NCI-H345 treated with DMSO at 0.1 percent for 48 hours (cell line): ENCODE results near the gene CDH23.
A peak's percentile ranks its signal among the peaks of the same experiment; 100 is the strongest.

Experiments
- DNase-seq: peaks from one replicate; lab custom pipeline; 2025; ENCODE audit not compliant: unreplicated experiment; lab: John Stamatoyannopoulos, UW

The CDH23 gene

DNA sequence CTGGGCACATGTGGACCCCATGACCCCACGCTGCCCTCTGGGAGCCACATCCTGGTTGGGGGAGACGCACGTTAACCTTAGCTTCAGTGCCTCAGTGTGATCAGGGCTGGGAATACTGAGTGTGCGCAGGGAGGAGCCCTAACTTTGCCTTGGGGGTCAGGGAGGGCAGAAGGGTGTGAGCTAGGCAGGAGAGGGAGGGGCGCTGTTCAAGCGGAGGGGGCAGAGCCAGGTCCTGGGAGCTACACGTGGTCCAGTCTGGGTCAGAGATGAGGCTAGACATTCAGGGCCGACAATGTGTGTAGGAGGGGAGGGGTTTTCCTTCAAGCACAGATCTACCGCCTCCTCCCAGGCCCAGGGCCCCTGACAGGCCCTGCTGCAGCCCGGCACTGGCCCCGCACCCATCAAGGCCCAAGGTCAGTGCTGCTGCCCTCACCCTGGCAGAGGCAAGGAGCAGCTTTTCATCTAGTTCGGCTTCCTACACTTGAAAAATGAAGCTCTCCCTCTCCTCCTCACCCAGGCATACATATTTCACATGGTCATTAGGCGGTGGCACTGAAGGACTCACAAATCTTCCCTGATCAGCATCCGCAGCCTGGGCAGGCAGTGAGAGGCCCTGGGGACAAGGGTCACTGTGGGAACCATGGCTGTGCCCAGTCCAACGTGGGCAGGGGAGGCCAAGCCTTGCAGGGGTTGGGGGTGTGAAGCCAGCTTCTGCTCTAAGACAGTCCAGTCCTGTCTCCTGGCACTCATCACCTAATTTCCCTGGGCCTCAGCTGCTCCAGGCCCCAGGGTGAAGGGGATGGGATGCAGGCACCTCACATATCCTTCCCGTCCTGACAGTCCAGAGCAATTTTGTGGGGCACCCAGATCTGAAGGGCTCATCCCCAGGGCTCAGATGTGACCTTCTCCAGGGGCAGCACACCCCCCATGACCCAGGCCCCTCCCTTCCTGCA is 275.6 kb downstream of the CDH23 start:
- no peak for DNase-seq

DNA sequence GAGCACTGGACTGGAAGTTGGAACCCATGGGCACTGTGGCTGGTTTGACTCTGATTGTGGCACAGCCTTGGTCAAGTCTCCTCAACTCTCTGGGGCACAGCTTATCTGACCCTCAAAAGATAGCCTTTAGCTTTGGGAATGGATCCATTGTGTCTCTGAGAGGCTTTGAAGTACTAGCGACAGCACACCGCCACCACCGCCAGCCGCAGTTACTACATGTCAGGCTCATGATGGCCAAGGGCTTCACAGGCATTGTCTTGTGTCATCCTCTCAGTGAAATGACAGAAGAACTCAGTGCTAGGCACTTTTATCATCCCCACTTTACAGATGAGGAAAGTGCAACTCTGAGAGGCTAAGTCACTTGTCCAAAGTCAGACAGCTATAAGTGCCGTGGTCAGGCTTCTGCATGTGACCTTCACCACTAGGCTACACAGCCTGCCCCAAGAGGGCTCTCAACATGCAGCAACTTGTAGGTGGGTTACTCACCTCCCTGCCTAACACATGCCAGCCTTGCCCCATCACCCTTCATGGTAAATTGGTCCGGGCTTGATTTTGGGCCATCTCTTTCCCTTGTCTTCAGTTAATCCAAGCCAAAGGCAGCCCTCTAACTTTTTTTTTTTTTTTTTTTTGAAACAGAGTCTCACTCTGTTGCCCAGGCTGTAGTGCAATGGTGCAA is 278.7 kb downstream of the CDH23 start:
- no peak for DNase-seq

DNA sequence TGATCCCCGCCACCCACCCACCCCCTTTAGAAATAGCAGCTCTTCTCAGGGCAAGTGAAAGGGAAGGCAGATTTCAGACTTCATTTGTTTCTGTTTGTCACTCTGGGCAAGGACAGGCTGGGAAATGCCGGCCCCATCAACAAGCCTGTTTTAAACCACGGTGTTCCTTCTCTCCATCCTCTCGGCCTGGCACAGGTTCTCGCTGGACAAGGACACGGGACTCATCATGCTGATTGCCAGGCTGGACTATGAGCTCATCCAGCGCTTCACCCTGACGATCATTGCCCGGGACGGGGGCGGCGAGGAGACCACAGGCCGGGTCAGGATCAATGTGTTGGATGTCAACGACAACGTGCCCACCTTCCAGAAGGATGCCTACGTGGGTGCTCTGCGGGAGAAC is 280.5 kb downstream of the CDH23 start:
- no peak for DNase-seq

DNA sequence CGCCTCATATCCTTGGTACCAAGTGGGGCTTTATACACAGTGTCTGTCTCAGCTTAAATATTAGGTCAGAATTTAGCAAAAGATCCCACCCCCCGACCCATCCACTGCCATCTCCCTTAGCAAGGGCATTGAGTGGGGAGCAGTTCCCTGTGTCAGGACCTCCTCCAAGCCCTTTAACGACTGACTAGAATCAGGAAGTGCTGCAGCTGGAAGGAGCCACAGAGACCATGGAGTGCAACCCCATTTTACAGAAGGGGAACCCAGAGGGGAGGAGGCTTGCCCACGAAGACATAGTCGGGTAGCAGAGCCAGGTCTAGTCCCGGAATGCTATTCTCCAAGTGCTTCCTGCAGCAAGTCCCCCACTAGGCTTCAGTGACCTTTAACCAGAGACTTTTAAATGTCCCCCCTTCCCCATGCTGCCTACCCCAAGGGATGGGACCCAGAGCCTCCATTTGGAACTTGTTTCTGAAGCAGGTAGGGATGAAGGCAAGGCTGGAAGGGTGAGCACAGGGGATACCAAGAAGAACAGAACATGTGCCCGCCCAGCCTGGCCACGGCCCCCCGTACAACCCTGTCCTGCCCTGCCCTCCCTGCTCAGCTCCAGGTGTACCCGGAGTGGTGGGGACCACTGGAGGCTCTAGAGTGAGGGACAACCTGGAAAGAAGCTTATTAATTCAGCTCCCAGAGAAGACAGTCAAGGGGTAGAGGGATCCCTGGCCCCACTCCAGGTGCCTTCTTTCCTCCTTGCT is 281.5 kb downstream of the CDH23 start:
- no peak for DNase-seq

DNA sequence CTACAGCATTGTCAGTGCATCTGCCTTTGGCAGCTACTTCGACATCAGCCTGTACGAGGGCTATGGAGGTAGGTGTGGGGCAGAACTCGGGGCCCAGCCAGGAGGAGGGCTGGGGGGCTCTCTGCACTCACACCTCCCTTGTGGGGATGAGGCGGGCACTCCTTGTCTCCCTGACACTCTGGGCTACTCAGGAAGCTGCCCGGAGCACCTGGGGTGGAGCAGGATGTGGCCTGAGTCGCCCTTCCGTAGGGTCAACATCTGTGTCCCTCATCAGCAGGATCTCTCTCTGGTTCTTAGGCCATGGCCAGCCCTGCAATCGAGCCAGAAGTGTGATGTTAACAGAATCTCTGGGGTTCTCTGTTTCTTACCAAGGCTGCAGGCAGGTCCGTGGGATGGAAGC is 282.7 kb downstream of the CDH23 start:
- DNase-seq, result no peak

DNA sequence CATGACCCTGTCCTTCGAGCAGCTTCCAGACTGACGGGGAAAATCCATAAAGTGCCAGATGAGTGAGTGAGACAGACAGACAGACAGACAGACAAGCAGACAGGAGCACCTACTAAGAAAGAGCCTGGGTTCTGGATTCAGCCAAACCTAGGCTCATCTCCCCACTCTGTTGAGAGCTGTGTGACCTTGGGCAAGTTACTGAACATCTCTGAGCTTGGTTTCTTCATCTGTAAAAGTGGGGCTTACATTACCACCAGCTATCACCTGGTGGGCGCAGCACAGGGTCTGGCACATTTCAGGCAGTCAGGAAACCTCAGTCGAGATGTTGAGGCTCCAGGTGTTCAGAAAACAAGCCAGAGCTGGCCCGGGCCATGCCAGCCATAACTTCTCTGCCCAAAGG is 285.3 kb downstream of the CDH23 start:
- DNase-seq, result no peak

DNA sequence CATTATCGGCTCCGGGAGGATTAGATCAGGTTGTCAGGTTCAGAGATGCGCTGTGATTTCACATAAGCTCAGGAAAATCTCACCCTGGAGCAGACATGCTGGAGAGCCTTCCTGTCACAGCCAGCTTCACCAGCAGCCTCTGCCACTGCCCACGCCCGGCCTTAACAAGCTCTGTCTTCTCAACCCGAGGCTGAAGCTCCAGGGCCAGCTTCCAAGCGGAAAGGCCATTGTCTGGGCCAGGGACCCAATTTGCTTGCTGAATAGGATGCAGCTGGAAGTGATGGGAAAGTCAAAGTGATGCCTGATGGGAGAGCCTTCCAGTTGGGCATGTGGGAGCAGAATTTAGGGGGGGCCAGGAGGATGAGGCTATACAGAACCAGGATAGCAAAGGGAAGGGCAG is 286.6 kb downstream of the CDH23 start:
- DNase-seq, result no peak

DNA sequence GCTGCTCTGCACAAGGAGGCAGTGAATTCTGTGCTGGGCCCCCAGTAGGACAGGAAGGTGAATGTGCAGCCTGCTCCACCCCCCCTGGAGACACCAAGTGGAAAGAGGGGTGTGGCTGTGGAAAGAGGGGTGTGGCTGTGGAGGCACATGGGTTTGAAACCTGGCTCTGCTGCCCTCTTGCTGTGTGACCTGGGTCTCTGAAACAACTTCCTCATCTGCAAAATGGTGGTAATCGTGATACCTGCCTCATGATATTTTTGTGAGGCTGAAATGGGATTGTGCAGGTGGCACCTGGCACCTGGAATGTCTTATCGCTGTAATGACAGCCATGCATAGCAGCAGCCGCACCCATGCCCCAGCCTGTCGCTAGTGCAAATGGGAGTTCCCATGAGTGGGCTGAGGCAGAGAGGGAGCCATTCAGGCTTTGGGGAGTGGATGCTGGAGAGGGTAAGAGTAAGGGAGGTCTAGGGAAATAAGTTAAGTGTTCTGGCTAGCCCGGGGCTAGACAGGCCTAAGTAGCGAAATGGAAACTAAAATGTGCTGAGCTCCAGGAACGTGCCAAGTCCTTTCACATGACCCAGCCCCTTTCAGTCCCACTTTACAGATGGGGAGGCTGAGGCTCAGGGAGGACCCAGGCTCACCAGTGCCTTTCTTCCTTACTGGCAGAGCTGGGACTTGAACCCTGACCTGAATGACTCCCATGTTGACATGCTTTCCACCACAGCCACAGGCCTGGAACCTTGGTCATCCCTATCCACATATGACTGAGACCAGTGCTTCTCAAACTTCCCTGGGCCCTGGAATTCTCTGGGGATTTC is 287.8 kb downstream of the CDH23 start:
- no peak for DNase-seq

DNA sequence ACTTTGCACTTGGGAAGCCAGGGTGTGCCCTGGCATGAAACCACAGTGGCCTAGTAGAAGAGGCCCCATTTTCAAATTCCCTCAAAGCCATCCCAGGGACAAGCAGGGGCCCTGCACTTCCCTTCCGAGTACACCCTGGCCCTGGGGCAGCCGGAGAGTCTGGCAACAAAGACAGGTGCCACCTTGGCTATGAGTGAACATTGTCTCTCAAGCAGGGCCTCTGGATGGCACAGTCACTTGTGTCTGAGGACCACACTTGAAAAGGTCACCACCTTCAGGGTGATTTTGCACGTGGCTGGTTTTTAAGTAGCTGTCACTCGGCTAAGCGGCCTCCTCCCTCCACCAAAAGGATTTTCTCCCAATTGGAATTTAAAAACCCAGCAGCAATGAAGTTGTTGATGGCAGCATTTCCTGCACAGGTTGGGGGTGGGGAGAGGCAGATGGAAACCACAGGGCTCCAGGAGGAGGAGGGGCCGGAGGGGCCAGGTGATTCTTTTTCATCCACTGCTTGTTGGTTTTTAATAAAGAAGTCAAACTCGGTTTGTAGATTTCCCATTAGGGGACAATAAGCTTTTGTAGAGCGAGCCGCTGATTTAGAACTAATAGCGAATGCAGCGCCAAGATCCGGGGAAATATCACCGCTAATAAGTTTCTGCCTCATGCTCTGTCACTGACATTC is 289.0 kb downstream of the CDH23 start:
- no peak for DNase-seq

DNA sequence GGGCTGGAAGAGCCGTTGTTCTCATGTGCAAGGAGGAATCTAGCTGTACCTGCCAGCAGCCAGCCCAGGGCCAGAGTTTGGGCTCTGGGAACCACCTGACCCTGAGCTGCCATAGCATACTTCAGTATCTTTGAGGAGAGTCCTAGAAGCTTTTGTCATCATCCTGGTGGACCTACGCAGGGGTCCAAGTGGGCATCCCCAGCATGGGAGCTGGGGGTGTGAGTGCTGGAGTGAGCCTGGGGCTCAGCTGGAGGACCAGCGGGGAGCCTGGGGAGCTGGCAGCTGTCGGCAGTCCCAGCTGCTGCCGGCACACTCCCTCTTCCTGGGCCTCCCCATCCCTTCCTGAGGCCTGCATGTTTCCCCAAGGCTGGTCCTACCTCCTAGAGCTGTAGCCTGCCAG is 290.4 kb downstream of the CDH23 start:
- peak; percentile 40 for DNase-seq

DNA sequence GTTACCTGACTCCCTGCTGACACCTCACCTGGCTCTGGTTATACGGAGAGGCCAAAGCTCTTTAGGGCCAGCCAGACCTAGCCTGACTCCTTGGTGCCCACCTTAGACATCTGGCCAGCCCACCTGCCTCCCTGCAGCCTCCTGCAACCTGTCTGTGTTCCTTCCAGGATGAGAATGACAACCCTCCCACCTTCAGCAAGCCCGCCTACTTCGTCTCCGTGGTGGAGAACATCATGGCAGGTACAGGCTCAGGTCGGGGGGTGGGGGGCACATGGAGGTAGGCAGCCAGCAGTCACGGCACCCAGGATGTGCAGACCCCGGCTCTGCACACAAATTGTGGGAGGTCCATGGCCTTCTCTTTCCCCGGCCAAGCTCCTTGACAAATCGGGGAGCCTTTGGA is 290.8 kb downstream of the CDH23 start:
- no peak for DNase-seq

DNA sequence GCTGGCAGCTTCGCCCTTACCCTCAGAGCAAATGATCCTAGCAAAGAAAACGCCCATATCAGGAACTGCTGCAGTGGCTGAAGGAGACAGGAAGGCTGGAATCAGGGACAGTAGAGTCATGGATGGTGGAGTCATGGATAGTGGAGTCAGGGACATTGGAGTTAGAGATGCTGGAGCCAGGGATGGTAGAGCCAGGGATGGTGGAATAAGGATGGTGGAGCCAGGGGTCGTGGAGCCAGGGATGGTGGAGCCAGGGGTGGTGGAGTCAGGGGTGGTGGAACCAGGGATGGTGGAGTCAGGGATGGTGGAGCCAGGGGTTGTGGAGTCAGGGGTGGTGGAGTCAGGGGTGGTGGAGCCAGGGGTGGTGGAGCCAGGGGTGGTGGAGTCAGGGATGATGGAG is 291.5 kb downstream of the CDH23 start:
- no peak for DNase-seq

DNA sequence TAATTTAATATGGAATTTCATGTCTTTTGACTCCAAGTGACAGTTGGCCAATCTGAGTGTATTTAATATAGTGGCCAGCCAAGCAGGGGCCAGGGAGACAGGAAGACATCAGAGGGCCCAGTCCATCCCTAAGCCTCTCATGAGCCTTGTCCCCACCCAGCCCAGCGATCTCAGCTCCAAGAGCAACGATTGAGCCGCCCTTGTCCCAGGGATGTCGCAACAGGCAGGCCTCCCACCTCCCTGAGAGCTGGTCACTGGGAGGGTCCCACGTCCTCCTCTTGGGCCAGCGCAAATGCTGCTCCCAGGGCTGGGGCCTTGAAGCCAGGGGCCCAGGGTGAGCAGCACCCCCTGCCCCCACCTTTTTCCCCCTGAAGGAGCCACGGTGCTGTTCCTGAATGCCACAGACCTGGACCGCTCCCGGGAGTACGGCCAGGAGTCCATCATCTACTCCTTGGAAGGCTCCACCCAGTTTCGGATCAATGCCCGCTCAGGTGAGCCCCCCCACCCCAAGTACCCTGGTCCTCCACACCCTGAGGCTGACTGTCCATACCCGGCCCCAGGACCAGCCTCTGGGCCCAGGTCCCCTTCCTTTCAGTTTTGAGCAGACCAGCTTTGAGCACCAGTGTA is 293.5 kb downstream of the CDH23 start:
- no peak for DNase-seq

DNA sequence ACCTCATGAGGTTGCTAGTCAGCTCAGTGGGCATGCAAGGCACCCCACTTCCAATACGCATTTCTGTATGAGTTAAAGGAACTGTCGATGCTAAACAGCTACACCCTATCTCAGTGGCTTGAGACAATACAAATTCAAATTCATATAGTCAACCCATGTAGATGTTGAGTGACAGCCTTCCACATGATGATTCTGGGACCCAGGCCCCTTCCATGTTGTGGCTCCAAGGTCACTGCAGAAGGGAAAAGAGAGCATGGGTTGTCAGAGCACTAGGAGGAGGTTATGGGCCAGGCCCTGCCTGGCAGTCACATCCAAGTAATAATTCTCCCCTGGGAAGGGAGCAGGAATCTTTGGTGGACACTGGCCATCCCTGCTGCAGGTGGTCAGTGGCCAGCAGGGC is 294.7 kb downstream of the CDH23 start:
- no peak for DNase-seq

DNA sequence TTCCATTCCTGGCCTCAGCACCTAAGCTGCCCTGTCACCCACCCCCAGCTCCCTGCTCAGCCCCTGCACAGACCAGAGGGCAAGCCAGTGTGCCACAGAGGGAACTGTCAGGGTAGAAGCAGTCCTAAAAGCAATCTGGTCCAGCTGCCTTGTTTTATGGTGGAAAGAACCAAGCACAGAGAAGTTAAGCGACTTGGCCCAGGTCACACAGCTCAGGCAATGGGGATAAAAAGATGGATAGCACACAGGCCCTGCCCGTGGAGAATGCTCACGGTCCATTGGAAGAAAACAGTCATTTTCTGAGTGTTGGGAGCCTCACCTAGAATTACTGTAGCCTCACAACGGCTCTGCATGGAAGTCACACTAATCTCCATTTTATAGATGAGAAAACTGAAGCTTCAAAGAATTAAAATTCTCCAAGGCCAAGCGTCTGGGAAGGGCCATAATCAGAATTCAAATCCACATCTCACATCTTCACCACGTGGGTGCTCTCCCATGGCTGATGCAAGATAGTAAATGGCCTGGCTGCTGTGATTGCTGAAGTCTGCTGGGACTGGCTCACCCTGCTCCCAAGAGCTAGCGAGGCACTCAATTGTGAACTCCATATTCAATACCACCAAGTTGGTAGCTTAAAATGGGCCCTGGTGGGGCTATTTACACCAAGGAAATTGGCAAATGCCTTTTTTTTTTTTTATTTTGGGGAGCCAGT is 296.0 kb downstream of the CDH23 start:
- no peak for DNase-seq

DNA sequence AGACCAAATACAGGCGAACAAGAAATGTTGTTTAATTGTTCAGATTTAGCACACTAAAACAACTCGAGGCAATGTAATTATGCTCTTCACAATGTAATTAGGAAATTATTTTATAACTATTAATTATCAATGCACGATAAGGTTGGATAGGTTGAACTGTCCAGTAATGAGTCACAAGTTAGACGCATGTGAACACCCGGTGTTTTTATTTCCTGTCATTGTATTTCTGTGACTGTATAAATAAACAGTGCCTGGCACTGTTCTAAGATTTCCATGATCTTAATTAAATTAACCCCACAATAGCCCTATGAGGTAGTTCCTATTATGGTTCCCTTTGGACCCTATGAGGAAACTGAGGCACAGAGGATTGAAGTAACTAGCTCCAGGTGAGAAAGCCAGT is 296.7 kb downstream of the CDH23 start:
- DNase-seq, result no peak

DNA sequence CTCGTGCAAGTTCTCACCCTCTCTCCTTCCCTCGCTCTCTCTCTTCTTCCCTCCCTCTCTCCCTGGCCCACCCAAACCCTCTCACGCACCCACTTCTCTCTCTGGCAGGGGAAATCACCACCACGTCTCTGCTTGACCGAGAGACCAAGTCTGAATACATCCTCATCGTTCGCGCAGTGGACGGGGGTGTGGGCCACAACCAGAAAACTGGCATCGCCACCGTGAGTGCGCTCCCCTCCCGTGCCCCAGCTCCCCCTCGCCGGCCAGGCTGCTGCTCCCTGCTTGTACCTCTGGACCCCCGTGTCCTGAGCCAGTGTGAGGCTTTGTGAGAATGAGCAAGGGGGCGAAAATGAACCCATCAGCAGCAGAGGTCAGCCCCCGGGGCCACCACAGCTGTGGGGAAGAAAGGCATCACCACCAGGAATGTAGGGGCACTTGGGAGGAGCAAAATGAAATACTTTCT is 297.4 kb downstream of the CDH23 start:
- DNase-seq, result no peak

DNA sequence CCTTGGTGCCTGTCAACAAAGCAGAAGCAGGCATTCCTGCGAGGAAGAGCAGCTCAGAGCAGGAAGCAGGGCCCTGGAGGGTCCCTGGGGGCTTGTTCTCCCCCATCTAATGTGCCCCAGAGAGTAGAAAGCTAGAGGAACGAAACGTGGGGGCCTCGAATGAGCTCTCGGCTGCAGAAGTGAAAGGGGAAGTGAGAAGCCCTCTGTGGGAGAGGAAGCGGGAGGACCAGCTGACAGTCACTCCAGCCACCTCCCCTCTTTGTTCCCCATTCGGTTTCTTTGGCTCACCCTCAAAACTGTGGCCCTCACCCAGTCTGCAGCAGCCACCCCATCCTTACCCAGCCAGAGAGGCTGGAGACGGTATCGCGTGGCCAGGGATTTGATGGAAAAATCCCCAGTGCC is 297.8 kb downstream of the CDH23 start:
- no peak for DNase-seq
